DOHH2 (cell line): ENCODE measurements around the gene MAP3K20.

Experiments used
- CTCF ChIP-seq: fragments of 200-600 bp; sonication (generic); IDR thresholded peaks from one replicate; pipeline ENCODE4 v1.5.1; 2014; ENCODE audit warnings: antibody characterized with exemption, mild to moderate bottlenecking, low read depth, low read length; ENCODE audit not compliant: poor library complexity, severe bottlenecking
- EZH2phosphoT487 ChIP-seq: fragments of 200-600 bp; sonication (generic); IDR thresholded peaks from 2 replicates; pipeline ENCODE4 v1.6.1; 2017; ENCODE audit warnings: borderline replicate concordance, mild to moderate bottlenecking, antibody characterized with exemption, low read length, moderate library complexity, mixed read lengths

GRCh38 chr2:173099271-173099670, 23.6 kb downstream of the MAP3K20 start:
- TF ChIP-seq CTCF (no peak), EZH2phosphoT487 (no peak)
